DND-41 (cell line): ENCODE measurements around the gene CHI3L2.

ENCODE experiments used
- ATAC-seq: fragments of 200-7000 bp; cut with Tn5 transposase; 3 replicates; pipeline ENCODE4 v1.9.1; 2021; ENCODE audit warnings: low read depth; ENCODE audit not compliant: insufficient read depth
- DNase-seq: peaks from one replicate; pipeline ENCODE4 v3.0.0-alpha.2; 2020
- H2AFZ ChIP-seq: 2 replicates; pipeline ENCODE4 v1.6.0; 2012; ENCODE audit warnings: low read depth, low read length
- H3K27ac ChIP-seq: 2 replicates; pipeline ENCODE4 v1.5.1; 2012; ENCODE audit warnings: low read length, inconsistent platforms
- H3K27me3 ChIP-seq: fragments of 200-600 bp; sonication (generic); 2 replicates; pipeline ENCODE4 v1.6.0; 2012; ENCODE audit warnings: low read length, mild to moderate bottlenecking, inconsistent platforms; ENCODE audit not compliant: insufficient read depth, poor library complexity
- H3K36me3 ChIP-seq: 2 replicates; pipeline ENCODE4 v1.5.1; 2012; ENCODE audit warnings: low read length, inconsistent platforms; ENCODE audit not compliant: insufficient read depth
- H3K4me1 ChIP-seq: 2 replicates; pipeline ENCODE4 v1.5.1; 2012; ENCODE audit warnings: mild to moderate bottlenecking, low read length; ENCODE audit not compliant: insufficient read depth
- H3K4me2 ChIP-seq: 2 replicates; pipeline ENCODE4 v1.6.0; 2012; ENCODE audit warnings: mild to moderate bottlenecking, moderate library complexity, low read length, inconsistent platforms; ENCODE audit not compliant: insufficient read depth
- H3K4me3 ChIP-seq, 2 experiments: fragments of 200-600 bp in 1 of 2; shearing (Covaris generic) in 1 of 2; 2 replicates each; pipeline ENCODE4 v1.5.1; 2012 to 2016; ENCODE audit warnings: inconsistent platforms in 2 of 2, low read length in 2 of 2, mild to moderate bottlenecking in 2 of 2, low read depth in 1 of 2, moderate library complexity in 1 of 2
- H3K79me2 ChIP-seq: 2 replicates; pipeline ENCODE4 v1.6.0; 2012; ENCODE audit warnings: low read length, inconsistent platforms; ENCODE audit not compliant: insufficient read depth
- H3K9ac ChIP-seq: 2 replicates; pipeline ENCODE4 v1.6.0; 2012; ENCODE audit warnings: low read depth, mild to moderate bottlenecking, inconsistent platforms, low read length, moderate library complexity
- H3K9me3 ChIP-seq: 2 replicates; pipeline ENCODE4 v1.5.1; 2012; ENCODE audit warnings: low read length, moderate library complexity, mild to moderate bottlenecking, inconsistent platforms; ENCODE audit not compliant: insufficient read depth, severe bottlenecking
- H4K20me1 ChIP-seq: 2 replicates; pipeline ENCODE4 v1.6.0; 2012; ENCODE audit warnings: low read length; ENCODE audit not compliant: insufficient read depth
- EZH2 ChIP-seq: IDR thresholded peaks from 3 replicates; pipeline ENCODE4 v1.6.1; 2012; ENCODE audit warnings: borderline replicate concordance, low read depth, mild to moderate bottlenecking, moderate library complexity, low read length, inconsistent platforms; ENCODE audit not compliant: severe bottlenecking
- TF ChIP-seq, protein P1 (sequence below): IDR thresholded peaks from 2 replicates; pipeline ENCODE4 v1.5.1; 2012; ENCODE audit warnings: borderline replicate concordance, low read length, moderate library complexity, mild to moderate bottlenecking; ENCODE audit not compliant: poor library complexity, severe bottlenecking; ENCODE audit errors: extremely low read depth

The CHI3L2 gene

DNA sequence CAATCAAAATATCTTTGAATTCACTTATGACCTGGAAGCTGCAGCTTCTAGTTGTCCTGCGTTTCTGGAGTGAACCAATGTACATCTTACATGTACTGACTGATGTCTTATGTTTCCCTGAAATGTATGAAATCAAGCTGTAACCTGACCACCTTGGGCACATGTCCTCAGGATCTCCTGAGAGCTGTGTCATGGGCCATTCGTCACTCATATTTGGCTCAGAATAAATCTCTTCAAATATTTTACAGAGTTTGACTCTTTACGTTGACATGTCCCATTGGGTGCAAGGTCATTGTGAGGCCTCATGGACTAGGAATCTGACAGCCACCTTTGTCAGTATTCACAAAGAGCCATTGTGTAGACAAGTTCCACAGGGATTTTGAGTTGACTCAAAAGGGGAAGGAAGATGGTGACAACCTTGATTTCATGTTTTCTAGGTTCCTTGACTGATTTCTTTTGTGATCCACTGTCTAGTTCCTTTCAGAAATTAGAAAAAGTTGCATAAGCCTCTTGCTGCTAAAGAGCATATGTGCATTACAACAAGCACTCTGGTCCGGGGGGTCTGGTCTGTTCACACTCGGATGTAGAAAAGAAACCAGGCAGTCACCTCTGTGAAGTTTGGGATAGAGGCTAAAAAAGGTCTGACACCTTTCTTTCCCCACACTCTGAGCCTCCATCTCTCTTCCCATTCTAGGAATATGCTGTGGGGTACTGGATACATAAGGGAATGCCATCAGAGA lies 10.7 kb downstream of the CHI3L2 start:
- no peak overlapping the region for H3K9ac ChIP-seq
- no peaks in the 10 kb centered on the region for H3K27me3 ChIP-seq
- no peak for TF ChIP-seq EZH2
- TF ChIP-seq, protein P1, sequence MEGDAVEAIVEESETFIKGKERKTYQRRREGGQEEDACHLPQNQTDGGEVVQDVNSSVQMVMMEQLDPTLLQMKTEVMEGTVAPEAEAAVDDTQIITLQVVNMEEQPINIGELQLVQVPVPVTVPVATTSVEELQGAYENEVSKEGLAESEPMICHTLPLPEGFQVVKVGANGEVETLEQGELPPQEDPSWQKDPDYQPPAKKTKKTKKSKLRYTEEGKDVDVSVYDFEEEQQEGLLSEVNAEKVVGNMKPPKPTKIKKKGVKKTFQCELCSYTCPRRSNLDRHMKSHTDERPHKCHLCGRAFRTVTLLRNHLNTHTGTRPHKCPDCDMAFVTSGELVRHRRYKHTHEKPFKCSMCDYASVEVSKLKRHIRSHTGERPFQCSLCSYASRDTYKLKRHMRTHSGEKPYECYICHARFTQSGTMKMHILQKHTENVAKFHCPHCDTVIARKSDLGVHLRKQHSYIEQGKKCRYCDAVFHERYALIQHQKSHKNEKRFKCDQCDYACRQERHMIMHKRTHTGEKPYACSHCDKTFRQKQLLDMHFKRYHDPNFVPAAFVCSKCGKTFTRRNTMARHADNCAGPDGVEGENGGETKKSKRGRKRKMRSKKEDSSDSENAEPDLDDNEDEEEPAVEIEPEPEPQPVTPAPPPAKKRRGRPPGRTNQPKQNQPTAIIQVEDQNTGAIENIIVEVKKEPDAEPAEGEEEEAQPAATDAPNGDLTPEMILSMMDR: no peak
- H3K79me2 ChIP-seq: peaks cover 26% of the 10 kb centered on the region
- H4K20me1 ChIP-seq: no peaks in the 10 kb centered on the region
- DNase-seq: no peak
- H3K9me3 ChIP-seq: no peaks in the 10 kb centered on the region
- ATAC-seq: no peak
- no peak overlapping the region for H3K4me3 ChIP-seq
- H3K4me2 ChIP-seq: no peak overlapping the region
- no peak overlapping the region for H3K27ac ChIP-seq
- H2AFZ ChIP-seq: no peak overlapping the region
- peaks cover 93% of the 10 kb centered on the region for H3K36me3 ChIP-seq
- peaks cover 26% of the 10 kb centered on the region for H3K4me1 ChIP-seq

GRCh38 chr1:111241797-111242196 lies 14.3 kb downstream of the CHI3L2 start:
- Histone ChIP-seq H3K27me3 (no peaks in the 10 kb centered on the region), H3K9me3 (no peaks in the 10 kb centered on the region), H4K20me1 (no peaks in the 10 kb centered on the region), H3K4me1 (no peaks in the 10 kb centered on the region), H3K79me2 (no peaks in the 10 kb centered on the region), H3K4me2 (no peak overlapping the region), H3K9ac (no peak overlapping the region), H3K27ac (no peak overlapping the region), H2AFZ (no peak overlapping the region), H3K4me3 (no peak overlapping the region), H3K36me3 (peaks cover 81% of the 10 kb centered on the region)
- TF ChIP-seq EZH2: no peak
- TF ChIP-seq, protein P1: no peak
- ATAC-seq (no peak), DNase-seq (no peak)

- Histone ChIP-seq H3K27ac (no peak overlapping the region), H4K20me1 (no peaks in the 10 kb centered on the region), H3K4me1 (no peaks in the 10 kb centered on the region), H3K9me3 (no peaks in the 10 kb centered on the region), H2AFZ (no peak overlapping the region), H3K4me2 (no peak overlapping the region), H3K9ac (no peak overlapping the region), H3K4me3 (no peak overlapping the region), H3K27me3 (no peaks in the 10 kb centered on the region), H3K36me3 (peaks cover 69% of the 10 kb centered on the region), H3K79me2 (no peaks in the 10 kb centered on the region)
- DNase-seq (no peak), ATAC-seq (no peak)
- TF ChIP-seq, protein P1: no peak
- no peak for TF ChIP-seq EZH2
These were observed 15.5 kb downstream of the CHI3L2 start for GRCh38 chr1:111242805-111243523.
